GM18508 (cell line): ENCODE results near the gene BID.
A peak's percentile ranks its signal among the peaks of the same experiment; 100 is the strongest.

Experiments
- ATAC-seq: cut with Tn5 transposase; IDR thresholded peaks from one replicate; pipeline ENCODE4 v1.9.1; 2021; ENCODE audit warnings: moderate number of reproducible peaks; ENCODE audit not compliant: insufficient read depth, unreplicated experiment

Gene BID

GRCh38 chr22:17785185-17786184 is 11.2 kb upstream of the BID start:
- no peak for ATAC-seq

GRCh38 chr22:17784776-17785175 is 10.5 kb upstream of the BID start:
- ATAC-seq, result no peak

GRCh38 chr22:17783773-17784480 is 9.7 kb upstream of the BID start:
- no peak for ATAC-seq

- ATAC-seq, result no peak
These were observed 9.0 kb upstream of the BID start for GRCh38 chr22:17783312-17783711.

GRCh38 chr22:17782621-17783020 is 8.4 kb upstream of the BID start:
- ATAC-seq, result no peak

GRCh38 chr22:17782158-17782557 is 7.9 kb upstream of the BID start:
- ATAC-seq, result no peak

- no peak for ATAC-seq
These were observed 7.2 kb upstream of the BID start for GRCh38 chr22:17781319-17782031.

GRCh38 chr22:17780741-17781318 is 6.6 kb upstream of the BID start:
- no peak for ATAC-seq

- no peak for ATAC-seq
These were observed 6.0 kb upstream of the BID start for GRCh38 chr22:17780116-17780740.

GRCh38 chr22:17779286-17780115 is 5.2 kb upstream of the BID start:
- ATAC-seq, result peak; percentile 43

- no peak for ATAC-seq
These were observed 4.2 kb upstream of the BID start for GRCh38 chr22:17778412-17778976.

- no peak for ATAC-seq
These were observed 3.4 kb upstream of the BID start for GRCh38 chr22:17777717-17778044.

- no peak for ATAC-seq
These were observed 2.9 kb upstream of the BID start for GRCh38 chr22:17777005-17777716.

- ATAC-seq, result no peak
These were observed 1.7 kb upstream of the BID start for GRCh38 chr22:17775781-17776465.

- ATAC-seq, result no peak
These were observed 837 bp upstream of the BID start for GRCh38 chr22:17774926-17775685.

- ATAC-seq, result no peak
These were observed 563 bp downstream of the BID start for GRCh38 chr22:17773606-17774205.
